GM13976 (cell line): Measurements from ENCODE around the gene FBXO7.

Experiments
- DNase-seq: peaks from one replicate; pipeline ENCODE4 v3.0.0; 2012; ENCODE audit warnings: low spot score
- in situ Hi-C: fragments of 300-500 bp; cut with MboI; formaldehyde crosslinking; loops from one replicate; pipeline ENCODE4 v1.12.0; 2022; ENCODE audit warnings: low sequenced_read_pairs, mixed read lengths, inconsistent platforms; ENCODE audit not compliant: unreplicated experiment
- TF ChIP-seq, protein P1 (sequence below): IDR thresholded peaks from 2 replicates; pipeline ENCODE4 v1.5.1; 2012; ENCODE audit warnings: borderline replicate concordance, mild to moderate bottlenecking; ENCODE audit not compliant: insufficient read depth; ENCODE audit errors: extremely low read depth, missing control alignments, control extremely low read depth

Gene FBXO7

GRCh38 chr22:32539631-32540421 is 65.2 kb downstream of the FBXO7 start:
- in situ Hi-C loops, result loop anchor here (25.0 kb wide), 1 partner anchor 447 kb away; no protein-coding TSS in a partner anchor
- DNase-seq, result no peak
- TF ChIP-seq, protein P1, sequence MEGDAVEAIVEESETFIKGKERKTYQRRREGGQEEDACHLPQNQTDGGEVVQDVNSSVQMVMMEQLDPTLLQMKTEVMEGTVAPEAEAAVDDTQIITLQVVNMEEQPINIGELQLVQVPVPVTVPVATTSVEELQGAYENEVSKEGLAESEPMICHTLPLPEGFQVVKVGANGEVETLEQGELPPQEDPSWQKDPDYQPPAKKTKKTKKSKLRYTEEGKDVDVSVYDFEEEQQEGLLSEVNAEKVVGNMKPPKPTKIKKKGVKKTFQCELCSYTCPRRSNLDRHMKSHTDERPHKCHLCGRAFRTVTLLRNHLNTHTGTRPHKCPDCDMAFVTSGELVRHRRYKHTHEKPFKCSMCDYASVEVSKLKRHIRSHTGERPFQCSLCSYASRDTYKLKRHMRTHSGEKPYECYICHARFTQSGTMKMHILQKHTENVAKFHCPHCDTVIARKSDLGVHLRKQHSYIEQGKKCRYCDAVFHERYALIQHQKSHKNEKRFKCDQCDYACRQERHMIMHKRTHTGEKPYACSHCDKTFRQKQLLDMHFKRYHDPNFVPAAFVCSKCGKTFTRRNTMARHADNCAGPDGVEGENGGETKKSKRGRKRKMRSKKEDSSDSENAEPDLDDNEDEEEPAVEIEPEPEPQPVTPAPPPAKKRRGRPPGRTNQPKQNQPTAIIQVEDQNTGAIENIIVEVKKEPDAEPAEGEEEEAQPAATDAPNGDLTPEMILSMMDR, result no peak

GRCh38 chr22:32541481-32541880 is 66.9 kb downstream of the FBXO7 start:
- in situ Hi-C loops, result loop anchor here (25.0 kb wide), 1 partner anchor 446 kb away; no protein-coding TSS in a partner anchor
- no peak for DNase-seq

DNA sequence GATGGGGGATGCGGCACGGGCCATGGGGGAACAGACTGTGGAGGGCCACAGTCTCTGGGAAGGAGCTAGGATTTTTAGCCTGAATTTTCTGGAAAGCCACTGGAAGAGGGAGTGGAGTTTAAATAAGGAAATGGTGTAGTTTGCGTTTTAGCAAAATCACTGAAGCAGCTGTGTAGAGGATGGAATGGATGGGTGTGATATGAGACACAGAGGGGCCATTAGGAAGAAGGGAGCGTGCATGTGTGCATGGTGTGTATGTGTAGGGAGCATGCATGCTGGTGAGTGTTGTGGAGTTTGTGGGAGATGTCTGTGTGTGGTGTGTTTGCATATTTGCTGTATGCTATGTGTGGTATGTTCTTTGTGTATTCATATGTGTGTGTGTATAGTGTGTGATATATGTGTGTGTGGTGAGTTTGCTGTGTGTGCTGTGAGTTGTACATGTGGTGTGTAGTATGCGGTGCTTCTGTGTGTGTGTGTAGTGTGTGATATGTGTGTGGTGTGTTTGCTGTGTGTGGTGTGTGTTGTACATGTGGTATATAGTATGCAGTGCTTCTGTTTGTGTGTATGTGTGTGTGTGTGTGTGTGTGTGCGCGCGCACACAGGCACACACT is 67.6 kb downstream of the FBXO7 start:
- in situ Hi-C loops, result loop anchor here (25.0 kb wide), 1 partner anchor 445 kb away; no protein-coding TSS in a partner anchor

More at GRCh38 chr22:32541481-32541880, 66.9 kb downstream of the FBXO7 start:
- TF ChIP-seq, protein P1, result no peak

GRCh38 chr22:32542677-32543357 is 68.2 kb downstream of the FBXO7 start:
- DNase-seq, result no peak
- TF ChIP-seq, protein P1, result no peak
- in situ Hi-C loops, result loop anchor here (25.0 kb wide), 1 partner anchor 444 kb away; no protein-coding TSS in a partner anchor

More for the DNA sequence above, 67.6 kb downstream of the FBXO7 start:
- no peak for DNase-seq
- TF ChIP-seq, protein P1, result no peak

DNA sequence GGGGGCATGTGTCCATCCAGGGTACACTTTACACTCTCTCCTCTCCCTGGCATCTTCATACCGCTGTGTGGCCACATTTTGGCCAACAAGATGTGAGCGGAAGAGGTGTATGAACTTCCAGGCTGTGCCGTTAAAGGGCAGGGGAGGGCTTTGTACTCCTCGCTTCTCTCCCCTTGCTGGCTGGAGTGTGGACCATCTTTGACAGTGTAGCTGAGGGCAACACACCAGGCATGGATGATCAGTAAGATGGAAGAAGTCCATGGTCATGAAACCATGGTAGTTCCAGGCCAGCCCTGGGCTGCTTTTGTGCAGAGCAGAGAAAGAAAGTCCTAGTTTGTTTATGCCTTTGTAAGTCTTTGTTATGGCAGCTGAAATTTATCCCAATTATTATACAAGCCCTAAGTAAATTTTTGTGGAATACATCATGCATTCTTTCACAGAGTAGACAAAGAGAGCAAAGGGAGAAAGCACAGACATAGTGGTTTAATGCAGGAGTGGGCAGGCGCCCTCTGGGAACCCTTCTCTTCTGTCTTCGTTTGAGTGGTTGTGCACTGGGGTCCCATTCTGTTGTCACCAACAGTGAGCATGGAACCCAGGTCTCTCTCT is 70.4 kb downstream of the FBXO7 start:
- DNase-seq, result no peak
- in situ Hi-C loops, result loop anchor here (25.0 kb wide), 1 partner anchor 442 kb away; no protein-coding TSS in a partner anchor
- TF ChIP-seq, protein P1, result no peak

DNA sequence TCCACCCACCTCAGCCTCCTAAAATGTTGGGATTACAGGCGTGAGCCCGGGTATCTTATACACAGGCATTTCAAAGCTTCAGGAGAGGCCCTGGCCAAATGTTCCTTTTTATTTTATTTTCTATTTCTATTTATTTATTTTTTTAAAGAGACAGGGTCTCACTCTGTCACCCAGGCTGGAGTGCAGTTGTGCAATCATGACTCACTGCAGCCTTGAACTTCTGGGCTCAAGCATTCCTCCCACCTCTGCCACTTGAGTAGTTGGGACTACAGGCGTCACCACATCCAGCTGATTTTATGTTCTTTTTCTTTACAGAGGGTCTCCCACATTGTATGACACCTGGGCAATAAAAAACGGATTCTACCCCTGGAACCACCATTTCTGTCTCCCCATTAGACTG is 71.2 kb downstream of the FBXO7 start:
- DNase-seq, result no peak
- in situ Hi-C loops, result loop anchor here (25.0 kb wide), 1 partner anchor 442 kb away; no protein-coding TSS in a partner anchor
- TF ChIP-seq, protein P1, result no peak
